Ascending aorta (tissue), 2 donors: Measurements from ENCODE around the gene TRPV2. TPM values are rescaled to one million over a fixed set of nuclear protein-coding genes. Genes with fewer than 3 reads are reported as not detected.

Experiments used
- DNase-seq, 2 donors: peaks; one replicate each; pipeline ENCODE4 v3.0.0-alpha.2; 2019; ENCODE audit warnings: low spot score in 2 of 2
- H3K27ac ChIP-seq, 2 donors: fragments of 200-600 bp; sonication (generic); one replicate each; pipeline ENCODE4 v1.5.1; 2016 to 2017; ENCODE audit warnings: mild to moderate bottlenecking in 1 of 2
- H3K27me3 ChIP-seq: fragments of 200-600 bp; sonication (generic); one replicate; pipeline ENCODE4 v1.5.1; 2017
- H3K36me3 ChIP-seq, 2 donors: fragments of 200-600 bp; sonication (generic); one replicate each; pipeline ENCODE4 v1.5.1; 2016
- H3K4me1 ChIP-seq, 2 donors: fragments of 200-600 bp; sonication (generic); one replicate each; pipeline ENCODE4 v1.5.1; 2016 to 2017; ENCODE audit warnings: mild to moderate bottlenecking in 1 of 2
- H3K4me3 ChIP-seq, 2 donors: fragments of 200-600 bp; sonication (generic); one replicate each; pipeline ENCODE4 v1.5.1; 2016 to 2017; ENCODE audit warnings: mild to moderate bottlenecking in 1 of 2
- H3K9me3 ChIP-seq, 2 donors: fragments of 200-600 bp; sonication (generic); one replicate each; pipeline ENCODE4 v1.5.1; 2016
- intact Hi-C: fragments of 100-400 bp; cut with DNase I; formaldehyde crosslinking; loops from one replicate; pipeline ENCODE4 v1.15.1; 2023
- total RNA-seq: library from RNA; depleted of rRNA; stranded (reverse); fragments of >200 nt; gene quantifications from one replicate; pipeline ENCODE4 v1.1.0, GENCODE V29; 2016
- TF ChIP-seq, protein P1 (sequence below), 3 experiments: fragments of 200-600 bp in 2 of 3; fragments of 450-650 bp in 1 of 3; sonication (generic) in 2 of 3; IDR thresholded peaks; one replicate each; pipeline ENCODE4 v1.5.1; 2016 to 2019; ENCODE audit warnings: antibody characterized with exemption in 3 of 3, mild to moderate bottlenecking in 1 of 3, moderate library complexity in 1 of 3

TRPV2 gene, protein sequence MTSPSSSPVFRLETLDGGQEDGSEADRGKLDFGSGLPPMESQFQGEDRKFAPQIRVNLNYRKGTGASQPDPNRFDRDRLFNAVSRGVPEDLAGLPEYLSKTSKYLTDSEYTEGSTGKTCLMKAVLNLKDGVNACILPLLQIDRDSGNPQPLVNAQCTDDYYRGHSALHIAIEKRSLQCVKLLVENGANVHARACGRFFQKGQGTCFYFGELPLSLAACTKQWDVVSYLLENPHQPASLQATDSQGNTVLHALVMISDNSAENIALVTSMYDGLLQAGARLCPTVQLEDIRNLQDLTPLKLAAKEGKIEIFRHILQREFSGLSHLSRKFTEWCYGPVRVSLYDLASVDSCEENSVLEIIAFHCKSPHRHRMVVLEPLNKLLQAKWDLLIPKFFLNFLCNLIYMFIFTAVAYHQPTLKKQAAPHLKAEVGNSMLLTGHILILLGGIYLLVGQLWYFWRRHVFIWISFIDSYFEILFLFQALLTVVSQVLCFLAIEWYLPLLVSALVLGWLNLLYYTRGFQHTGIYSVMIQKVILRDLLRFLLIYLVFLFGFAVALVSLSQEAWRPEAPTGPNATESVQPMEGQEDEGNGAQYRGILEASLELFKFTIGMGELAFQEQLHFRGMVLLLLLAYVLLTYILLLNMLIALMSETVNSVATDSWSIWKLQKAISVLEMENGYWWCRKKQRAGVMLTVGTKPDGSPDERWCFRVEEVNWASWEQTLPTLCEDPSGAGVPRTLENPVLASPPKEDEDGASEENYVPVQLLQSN
- 26.1 TPM for total RNA-seq

DNA sequence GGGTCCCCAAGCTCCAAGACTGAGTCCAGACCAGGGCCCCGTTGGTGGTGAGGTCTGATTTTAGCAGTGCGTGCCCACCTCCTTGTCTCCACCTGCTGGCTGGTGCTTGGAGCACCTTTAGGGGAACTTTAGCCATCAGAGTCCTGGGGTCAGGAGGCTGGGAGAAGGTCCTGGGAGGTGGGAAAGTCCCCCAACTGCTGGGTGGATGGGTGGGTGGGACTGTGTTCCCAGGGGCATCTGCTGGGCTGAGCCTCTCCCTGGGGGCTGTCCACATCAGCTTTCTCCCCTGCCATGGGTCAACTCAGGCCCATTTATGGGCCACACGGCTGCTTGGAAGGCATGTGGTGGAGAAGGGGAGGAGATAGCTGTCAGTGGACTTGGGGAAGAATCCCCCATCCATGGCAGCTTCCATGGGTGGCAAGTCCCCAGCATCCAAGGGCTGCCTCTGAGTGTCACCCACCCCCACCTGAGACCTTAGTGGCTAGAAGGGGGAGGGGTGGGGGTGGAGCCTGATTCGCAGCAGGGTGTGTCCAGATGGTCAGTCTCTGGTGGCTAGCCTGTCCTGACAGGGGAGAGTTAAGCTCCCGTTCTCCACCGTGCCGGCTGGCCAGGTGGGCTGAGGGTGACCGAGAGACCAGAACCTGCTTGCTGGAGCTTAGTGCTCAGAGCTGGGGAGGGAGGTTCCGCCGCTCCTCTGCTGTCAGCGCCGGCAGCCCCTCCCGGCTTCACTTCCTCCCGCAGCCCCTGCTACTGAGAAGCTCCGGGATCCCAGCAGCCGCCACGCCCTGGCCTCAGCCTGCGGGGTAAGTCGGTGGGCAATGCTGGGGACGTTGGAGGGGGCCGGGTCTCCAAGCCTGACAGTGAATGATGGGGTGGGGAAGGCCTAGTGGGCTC, at the start of gene TRPV2:
Gene TRPV2, plus strand, starts transcription at position 541 of the 894 bp plus-strand sequence. CDS start 2,098 bp downstream, outside the sequence.
- H3K36me3 ChIP-seq = no peaks in the 10 kb centered on the region
- TF ChIP-seq, protein P1, sequence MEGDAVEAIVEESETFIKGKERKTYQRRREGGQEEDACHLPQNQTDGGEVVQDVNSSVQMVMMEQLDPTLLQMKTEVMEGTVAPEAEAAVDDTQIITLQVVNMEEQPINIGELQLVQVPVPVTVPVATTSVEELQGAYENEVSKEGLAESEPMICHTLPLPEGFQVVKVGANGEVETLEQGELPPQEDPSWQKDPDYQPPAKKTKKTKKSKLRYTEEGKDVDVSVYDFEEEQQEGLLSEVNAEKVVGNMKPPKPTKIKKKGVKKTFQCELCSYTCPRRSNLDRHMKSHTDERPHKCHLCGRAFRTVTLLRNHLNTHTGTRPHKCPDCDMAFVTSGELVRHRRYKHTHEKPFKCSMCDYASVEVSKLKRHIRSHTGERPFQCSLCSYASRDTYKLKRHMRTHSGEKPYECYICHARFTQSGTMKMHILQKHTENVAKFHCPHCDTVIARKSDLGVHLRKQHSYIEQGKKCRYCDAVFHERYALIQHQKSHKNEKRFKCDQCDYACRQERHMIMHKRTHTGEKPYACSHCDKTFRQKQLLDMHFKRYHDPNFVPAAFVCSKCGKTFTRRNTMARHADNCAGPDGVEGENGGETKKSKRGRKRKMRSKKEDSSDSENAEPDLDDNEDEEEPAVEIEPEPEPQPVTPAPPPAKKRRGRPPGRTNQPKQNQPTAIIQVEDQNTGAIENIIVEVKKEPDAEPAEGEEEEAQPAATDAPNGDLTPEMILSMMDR (IDR thresholded peaks at IDR 0.05) = peak in 1 of 3 experiments; percentile 32
- H3K4me3 ChIP-seq = peak within 1 kb of the TSS; percentile 44 to 61
- no peaks in the 10 kb centered on the region for H3K27me3 ChIP-seq
- peaks cover 14 to 26% of the 10 kb centered on the region in 2 donors for H3K4me1 ChIP-seq
- DNase-seq = no peak
- H3K27ac ChIP-seq = peak within 1 kb of the TSS; percentile 81 to 97
- H3K9me3 ChIP-seq = no peaks in the 10 kb centered on the region
- intact Hi-C loops = no loop called here

- Histone ChIP-seq H3K27ac (no peak overlapping the region), H3K4me1 (peaks cover 0 to 14% of the 10 kb centered on the region in 2 donors), H3K36me3 (no peaks in the 10 kb centered on the region), H3K9me3 (no peaks in the 10 kb centered on the region), H3K27me3 (no peaks in the 10 kb centered on the region), H3K4me3 (no peak overlapping the region)
- TF ChIP-seq, protein P1 (IDR thresholded peaks at IDR 0.05) = no peak
- intact Hi-C loops = no loop called here
- no peak for DNase-seq
Measured at GRCh38 chr17:16371742-16372141, 43.6 kb upstream of the TRPV2 start.

DNA sequence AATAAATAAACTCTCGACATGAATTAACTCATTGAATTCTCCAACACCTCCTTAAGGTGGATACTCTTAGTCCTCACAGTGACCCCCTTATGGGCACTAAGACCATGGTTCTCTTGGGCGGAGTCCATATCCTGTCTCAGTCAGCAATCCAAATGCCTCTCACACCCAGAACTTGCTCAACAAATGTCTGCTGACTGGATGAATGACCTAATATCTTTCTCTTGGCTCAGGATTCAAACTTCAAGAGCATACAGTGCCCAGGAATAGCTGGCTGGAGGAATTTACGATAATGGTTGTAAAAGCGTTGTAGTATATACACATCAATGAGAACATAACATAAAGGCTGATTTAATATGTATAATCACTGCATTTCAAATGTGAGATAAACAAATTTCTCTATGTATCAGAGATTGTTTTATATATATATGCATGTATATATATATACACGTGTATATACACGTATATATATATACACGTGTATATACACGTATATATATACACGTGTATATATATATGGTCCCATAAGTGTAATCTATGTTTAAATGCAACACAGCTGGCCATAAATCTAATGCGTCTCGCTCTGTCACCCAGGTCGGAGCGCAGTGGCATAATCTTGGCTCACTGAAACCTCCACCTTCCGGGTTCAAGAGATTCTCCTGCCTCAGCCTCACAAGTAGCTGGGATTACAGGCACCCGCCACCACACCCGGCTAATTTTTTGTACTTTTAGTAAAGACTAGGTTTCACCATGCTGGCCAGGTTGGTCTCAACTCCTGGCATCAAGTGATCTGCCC, 41.0 kb upstream of the TRPV2 start:
- peak overlapping the region; percentile 21 to 50 for H3K27ac ChIP-seq
- H3K4me3 ChIP-seq = no peak overlapping the region
- H3K9me3 ChIP-seq = no peaks in the 10 kb centered on the region
- TF ChIP-seq, protein P1 (IDR thresholded peaks at IDR 0.05) = no peak
- intact Hi-C loops = no loop called here
- DNase-seq = peak in 1 of 2 donors; percentile 80
- H3K27me3 ChIP-seq = no peaks in the 10 kb centered on the region
- peaks cover 0 to 14% of the 10 kb centered on the region in 2 donors for H3K4me1 ChIP-seq
- H3K36me3 ChIP-seq = no peaks in the 10 kb centered on the region

- H3K4me3 ChIP-seq = no peak overlapping the region
- H3K9me3 ChIP-seq = no peaks in the 10 kb centered on the region
- H3K27ac ChIP-seq = peak overlapping the region; percentile 15 to 55
- intact Hi-C loops = loop anchor here (2.0 kb wide), 1 partner anchor 91 kb away; no protein-coding TSS in a partner anchor
- H3K36me3 ChIP-seq = peaks cover 10 to 15% of the 10 kb centered on the region in 2 donors
- H3K4me1 ChIP-seq = peaks cover 7 to 29% of the 10 kb centered on the region in 2 donors
- TF ChIP-seq, protein P1 (IDR thresholded peaks at IDR 0.05) = no peak
- no peaks in the 10 kb centered on the region for H3K27me3 ChIP-seq
- no peak for DNase-seq
Measured at GRCh38 chr17:16377941-16378341, 37.4 kb upstream of the TRPV2 start.
